H9 (cell line): ENCODE results near the gene LMAN1. TPM values are rescaled to one million over a fixed set of nuclear protein-coding genes. Genes with fewer than 3 reads are reported as not detected.
A peak's percentile ranks its signal among the peaks of the same experiment; 100 is the strongest.

Experiments used
- DNase-seq: peaks from one replicate; pipeline ENCODE4 v3.0.0-alpha.2; 2017
- H2AFZ ChIP-seq: one replicate; pipeline ENCODE4 v1.6.1; 2013; ENCODE audit warnings: mild to moderate bottlenecking, low read length, control low read depth, moderate library complexity
- H2AK5ac ChIP-seq: 2 replicates; pipeline ENCODE4 v1.6.1; 2013; ENCODE audit warnings: low read length, control low read depth, mixed read lengths; ENCODE audit not compliant: insufficient read length
- H2BK120ac ChIP-seq: one replicate; pipeline ENCODE4 v1.6.1; 2013; ENCODE audit warnings: low read depth, mild to moderate bottlenecking, low read length, control low read depth, inconsistent platforms; ENCODE audit not compliant: poor library complexity, severe bottlenecking
- H2BK12ac ChIP-seq: 2 replicates; pipeline ENCODE4 v1.6.1; 2013; ENCODE audit warnings: low read length, control low read depth, mixed read lengths, low read depth; ENCODE audit not compliant: insufficient read length
- H2BK15ac ChIP-seq: 2 replicates; pipeline ENCODE4 v1.6.1; 2013; ENCODE audit warnings: low read depth, low read length, control low read depth
- H2BK20ac ChIP-seq: one replicate; pipeline ENCODE4 v1.6.1; 2013; ENCODE audit warnings: low read depth, mild to moderate bottlenecking, low read length, control low read depth, inconsistent platforms; ENCODE audit not compliant: poor library complexity, severe bottlenecking
- H2BK5ac ChIP-seq: 2 replicates; pipeline ENCODE4 v1.6.1; 2013; ENCODE audit warnings: low read length, control low read depth, mixed read lengths; ENCODE audit not compliant: insufficient read length
- H3K14ac ChIP-seq: 2 replicates; pipeline ENCODE4 v1.6.1; 2013; ENCODE audit warnings: low read length, control low read depth; ENCODE audit not compliant: insufficient read depth
- H3K18ac ChIP-seq: 2 replicates; pipeline ENCODE4 v1.6.1; 2013; ENCODE audit warnings: low read depth, mild to moderate bottlenecking, mixed read lengths, low read length, control low read depth; ENCODE audit not compliant: insufficient read length
- H3K23ac ChIP-seq: 2 replicates; pipeline ENCODE4 v1.6.1; 2013; ENCODE audit warnings: low read length, control low read depth, mixed read lengths, low read depth; ENCODE audit not compliant: insufficient read length
- H3K23me2 ChIP-seq: 2 replicates; pipeline ENCODE4 v1.6.1; 2013; ENCODE audit warnings: low read depth, mild to moderate bottlenecking, mixed read lengths, low read length, control low read depth; ENCODE audit not compliant: insufficient read length, poor library complexity, severe bottlenecking
- H3K27ac ChIP-seq: 2 replicates; pipeline ENCODE4 v1.5.1; 2013; ENCODE audit warnings: low read length, control low read depth, mixed read lengths, low read depth; ENCODE audit not compliant: insufficient read length
- H3K27me3 ChIP-seq: 2 replicates; pipeline ENCODE4 v1.6.1; 2013; ENCODE audit warnings: low read length, control low read depth, inconsistent platforms; ENCODE audit not compliant: insufficient read depth
- H3K4ac ChIP-seq: 2 replicates; pipeline ENCODE4 v1.6.1; 2013; ENCODE audit warnings: low read depth, mild to moderate bottlenecking, control low read depth, inconsistent platforms, low read length, moderate library complexity
- H3K4me1 ChIP-seq: 2 replicates; pipeline ENCODE4 v1.6.1; 2013; ENCODE audit warnings: low read length, control low read depth, inconsistent platforms; ENCODE audit not compliant: insufficient read depth
- H3K4me2 ChIP-seq: 2 replicates; pipeline ENCODE4 v1.6.1; 2013; ENCODE audit warnings: low read length, control low read depth, mixed read lengths; ENCODE audit not compliant: insufficient read length, insufficient read depth
- H3K56ac ChIP-seq: 2 replicates; pipeline ENCODE4 v1.6.1; 2013; ENCODE audit warnings: low read depth, mild to moderate bottlenecking, mixed read lengths, low read length, control low read depth; ENCODE audit not compliant: insufficient read length
- H3K79me1 ChIP-seq: 2 replicates; pipeline ENCODE4 v1.6.1; 2013; ENCODE audit warnings: low read depth, mild to moderate bottlenecking, moderate library complexity, low read length, control low read depth, inconsistent platforms; ENCODE audit not compliant: insufficient read depth, poor library complexity, severe bottlenecking
- H3K79me2 ChIP-seq: 2 replicates; pipeline ENCODE4 v1.6.1; 2013; ENCODE audit warnings: low read length, control low read depth, inconsistent platforms; ENCODE audit not compliant: insufficient read depth
- H3K9ac ChIP-seq: 2 replicates; pipeline ENCODE4 v1.6.1; 2013; ENCODE audit warnings: low read length, control low read depth, mixed read lengths; ENCODE audit not compliant: insufficient read length; ENCODE audit errors: extremely low read depth
- H3K9me3 ChIP-seq: one replicate; pipeline ENCODE4 v1.6.1; 2013; ENCODE audit warnings: low read depth, low read length, inconsistent platforms; ENCODE audit not compliant: control insufficient read depth
- H3T11ph ChIP-seq: one replicate; pipeline ENCODE4 v1.6.1; 2013; ENCODE audit warnings: mild to moderate bottlenecking, low read length, control low read depth, inconsistent platforms
- H4K20me1 ChIP-seq: one replicate; pipeline ENCODE4 v1.6.1; 2013; ENCODE audit not compliant: control insufficient read depth, insufficient read length, insufficient read depth
- H4K5ac ChIP-seq: 2 replicates; pipeline ENCODE4 v1.6.1; 2013; ENCODE audit warnings: low read depth, mild to moderate bottlenecking, mixed read lengths, low read length, control low read depth; ENCODE audit not compliant: insufficient read length
- H4K8ac ChIP-seq: replicated peaks from 2 replicates; pipeline ENCODE4 v1.6.1; 2013; ENCODE audit warnings: low read length, control low read depth, mixed read lengths, low read depth; ENCODE audit not compliant: insufficient read length
- H4K91ac ChIP-seq: 2 replicates; pipeline ENCODE4 v1.6.1; 2013; ENCODE audit warnings: low read depth, mild to moderate bottlenecking, moderate library complexity, mixed read lengths, low read length, control low read depth; ENCODE audit not compliant: insufficient read length
- H3K27ac Mint-ChIP-seq, 3 experiments: 2 replicates in 2 of 3; 3 replicates in 1 of 3; pipeline ENCODE4 v1.8.0; 2020 to 2021; ENCODE audit warnings: mixed read lengths in 3 of 3, mild to moderate bottlenecking in 1 of 3, moderate library complexity in 1 of 3
- H3K27me3 Mint-ChIP-seq: 2 replicates; pipeline ENCODE4 v1.8.0; 2021; ENCODE audit warnings: low read depth, mild to moderate bottlenecking, moderate library complexity, mixed read lengths
- H3K36me3 Mint-ChIP-seq, 3 experiments: 2 replicates in 2 of 3; 3 replicates in 1 of 3; pipeline ENCODE4 v1.8.0; 2020 to 2021; ENCODE audit warnings: low read depth in 3 of 3, mixed read lengths in 3 of 3; ENCODE audit not compliant: insufficient read depth in 1 of 3
- H3K4me1 Mint-ChIP-seq, 2 experiments: 2 replicates each; pipeline ENCODE4 v1.8.0; 2020; ENCODE audit warnings: mixed read lengths in 2 of 2
- H3K4me3 Mint-ChIP-seq, 2 experiments: 2 replicates in 1 of 2; 3 replicates in 1 of 2; pipeline ENCODE4 v1.8.0; 2020 to 2021; ENCODE audit warnings: mild to moderate bottlenecking in 2 of 2, mixed read lengths in 2 of 2, moderate library complexity in 1 of 2
- H3K9me3 Mint-ChIP-seq, 2 experiments: 2 replicates in 1 of 2; 3 replicates in 1 of 2; pipeline ENCODE4 v1.8.0; 2020; ENCODE audit warnings: mild to moderate bottlenecking in 2 of 2, mixed read lengths in 2 of 2, moderate library complexity in 1 of 2
- WGBS: extraction: QIAGEN DNeasy Blood & Tissue Kit; methylation state at CpG from one replicate; pipeline ENCODE4 v1.1.7; 2013; ENCODE audit warnings: missing lambda C conversion rate, low lambda C conversion rate, mixed read lengths; ENCODE audit not compliant: insufficient read length; ENCODE audit errors: extremely low coverage; 5-methylcytosine and 5-hydroxymethylcytosine counted together
- total RNA-seq: library from RNA; stranded (reverse); gene quantifications from 2 replicates; pipeline ENCODE4 v1.2.1, GENCODE V29; 2021
- TF ChIP-seq, protein P1 (sequence below): fragments of 200-600 bp; sonication (generic); conservative IDR thresholded peaks from 3 replicates; pipeline ENCODE4 v1.8.0; 2021; ENCODE audit warnings: antibody characterized with exemption, mild to moderate bottlenecking

The LMAN1 gene
- total RNA-seq, 1 experiment from 2014 or later: 63.6 TPM

DNA sequence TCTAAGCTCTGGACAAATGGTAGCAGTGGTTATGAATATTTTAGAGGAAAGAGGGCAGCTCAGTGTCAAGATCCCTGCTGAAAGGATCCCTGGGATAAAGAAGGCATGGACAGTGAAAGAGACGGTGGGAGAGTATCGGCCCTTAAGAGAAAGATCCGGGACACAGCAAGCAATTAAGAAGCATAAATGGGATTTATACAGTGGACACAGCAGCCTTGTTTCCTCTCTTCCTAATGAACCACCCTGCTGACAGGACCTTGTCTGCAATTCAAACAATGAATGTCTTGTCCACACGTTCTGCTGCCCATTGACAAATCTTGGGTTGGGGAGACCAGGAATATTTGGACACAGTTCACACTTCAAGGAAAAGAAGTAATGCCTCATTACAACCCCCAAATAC, 57.1 kb downstream of the LMAN1 start:
- TF ChIP-seq, protein P1, sequence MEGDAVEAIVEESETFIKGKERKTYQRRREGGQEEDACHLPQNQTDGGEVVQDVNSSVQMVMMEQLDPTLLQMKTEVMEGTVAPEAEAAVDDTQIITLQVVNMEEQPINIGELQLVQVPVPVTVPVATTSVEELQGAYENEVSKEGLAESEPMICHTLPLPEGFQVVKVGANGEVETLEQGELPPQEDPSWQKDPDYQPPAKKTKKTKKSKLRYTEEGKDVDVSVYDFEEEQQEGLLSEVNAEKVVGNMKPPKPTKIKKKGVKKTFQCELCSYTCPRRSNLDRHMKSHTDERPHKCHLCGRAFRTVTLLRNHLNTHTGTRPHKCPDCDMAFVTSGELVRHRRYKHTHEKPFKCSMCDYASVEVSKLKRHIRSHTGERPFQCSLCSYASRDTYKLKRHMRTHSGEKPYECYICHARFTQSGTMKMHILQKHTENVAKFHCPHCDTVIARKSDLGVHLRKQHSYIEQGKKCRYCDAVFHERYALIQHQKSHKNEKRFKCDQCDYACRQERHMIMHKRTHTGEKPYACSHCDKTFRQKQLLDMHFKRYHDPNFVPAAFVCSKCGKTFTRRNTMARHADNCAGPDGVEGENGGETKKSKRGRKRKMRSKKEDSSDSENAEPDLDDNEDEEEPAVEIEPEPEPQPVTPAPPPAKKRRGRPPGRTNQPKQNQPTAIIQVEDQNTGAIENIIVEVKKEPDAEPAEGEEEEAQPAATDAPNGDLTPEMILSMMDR: no peak

More for the DNA sequence above, 57.1 kb downstream of the LMAN1 start:
- Histone ChIP-seq H3K4ac (no peak overlapping the region), H3K56ac (no peak overlapping the region), H2BK12ac (no peak overlapping the region), H3K27me3 (no peaks in the 10 kb centered on the region), H3K18ac (no peak overlapping the region), H2BK5ac (no peak overlapping the region), H4K20me1 (no peaks in the 10 kb centered on the region), H2BK20ac (no peak overlapping the region), H3K9ac (no peak overlapping the region), H3K4me1 (no peaks in the 10 kb centered on the region), H3T11ph (no peak overlapping the region), H3K23me2 (no peaks in the 10 kb centered on the region), H3K79me1 (no peaks in the 10 kb centered on the region), H2BK120ac (no peak overlapping the region), H3K9me3 (no peaks in the 10 kb centered on the region), H2BK15ac (no peak overlapping the region), H3K79me2 (no peaks in the 10 kb centered on the region), H4K91ac (no peak overlapping the region), H3K14ac (no peak overlapping the region), H4K8ac (no peak overlapping the region), H3K4me2 (no peak overlapping the region), H4K5ac (no peak overlapping the region), H2AK5ac (no peak overlapping the region), H3K27ac (no peak overlapping the region), H2AFZ (no peak overlapping the region), H3K23ac (no peak overlapping the region)
- WGBS: no CpG with 5 or more reads among the region's 4 CpGs
- no peaks in the 10 kb centered on the region for H3K36me3 Mint-ChIP-seq
- H3K9me3 Mint-ChIP-seq: no peaks in the 10 kb centered on the region
- H3K4me1 Mint-ChIP-seq: peaks cover 0 to 3% of the 10 kb centered on the region in 2 experiments; a peak in 1 of 4 replicates
- H3K27ac Mint-ChIP-seq: peak overlapping the region in 1 of 3 experiments; percentile 7; a peak in 1 of 7 replicates
- DNase-seq: no peak
- peaks cover 43% of the 10 kb centered on the region for H3K27me3 Mint-ChIP-seq
- no peak overlapping the region for H3K4me3 Mint-ChIP-seq
